H54 (cell line): Measurements from ENCODE around the gene BMP8B.
"Not testable (repeated sequence)": the region's sequence is repeated elsewhere in the genome, so short reads cannot be mapped to it uniquely, and the experiment has no call there.

Experiments used
- DNase-seq: peaks from one replicate; pipeline ENCODE4 v3.0.0; 2011; ENCODE audit warnings: low spot score, mixed read lengths; ENCODE audit not compliant: insufficient read length
- FAIRE-seq: peaks from 3 replicates; lab custom pipeline; 2011; peaks lifted over from hg19 to GRCh38; lab: Jason Lieb, UNC
- POLR2A ChIP-seq: IDR thresholded peaks from 2 replicates; pipeline ENCODE4 v1.6.1; 2011; ENCODE audit warnings: low read depth, mild to moderate bottlenecking, low read length

BMP8B gene

DNA sequence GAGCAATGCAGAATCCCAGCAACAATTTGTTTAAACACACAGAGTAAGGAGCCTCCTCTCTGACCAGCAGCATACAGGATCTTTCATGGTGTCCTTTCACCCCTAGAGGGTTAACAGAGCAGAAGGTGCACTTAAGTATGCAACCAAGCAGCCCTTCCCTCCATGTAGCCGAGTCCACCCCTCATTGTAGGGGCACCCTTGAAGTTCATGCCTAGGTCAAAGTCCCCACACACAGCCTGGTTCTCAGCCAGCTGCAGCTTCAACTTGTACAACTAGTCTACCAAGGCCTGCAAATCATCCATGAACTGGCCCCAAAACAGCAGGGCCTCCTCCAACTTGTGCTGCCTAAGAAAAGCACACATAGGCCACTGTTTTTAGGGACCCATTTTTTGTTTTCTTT is 7.0 kb upstream of the BMP8B start:
- no peak for DNase-seq
- FAIRE-seq = no peak
- TF ChIP-seq POLR2A = no peak

DNA sequence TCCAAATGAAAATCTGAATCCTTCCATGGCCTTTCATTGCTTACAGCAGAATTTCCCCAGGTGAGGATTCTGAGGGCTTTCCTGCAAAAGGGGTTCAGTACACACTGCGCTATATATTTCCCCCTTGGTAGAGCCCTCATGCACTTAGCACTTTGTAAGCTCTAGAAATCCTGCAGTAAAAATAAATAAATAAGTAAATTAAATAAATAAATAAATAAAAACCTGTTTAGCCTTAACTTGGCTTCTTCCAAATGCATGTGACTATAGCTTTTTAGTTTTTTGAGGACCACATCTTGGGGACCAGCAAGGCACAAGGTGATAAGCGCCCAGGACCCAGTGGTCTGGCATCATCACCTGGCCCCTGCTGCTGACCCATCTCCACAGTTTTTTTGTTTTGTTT is 3.2 kb upstream of the BMP8B start:
- FAIRE-seq (no peak), DNase-seq (no peak)
- no peak for TF ChIP-seq POLR2A

DNA sequence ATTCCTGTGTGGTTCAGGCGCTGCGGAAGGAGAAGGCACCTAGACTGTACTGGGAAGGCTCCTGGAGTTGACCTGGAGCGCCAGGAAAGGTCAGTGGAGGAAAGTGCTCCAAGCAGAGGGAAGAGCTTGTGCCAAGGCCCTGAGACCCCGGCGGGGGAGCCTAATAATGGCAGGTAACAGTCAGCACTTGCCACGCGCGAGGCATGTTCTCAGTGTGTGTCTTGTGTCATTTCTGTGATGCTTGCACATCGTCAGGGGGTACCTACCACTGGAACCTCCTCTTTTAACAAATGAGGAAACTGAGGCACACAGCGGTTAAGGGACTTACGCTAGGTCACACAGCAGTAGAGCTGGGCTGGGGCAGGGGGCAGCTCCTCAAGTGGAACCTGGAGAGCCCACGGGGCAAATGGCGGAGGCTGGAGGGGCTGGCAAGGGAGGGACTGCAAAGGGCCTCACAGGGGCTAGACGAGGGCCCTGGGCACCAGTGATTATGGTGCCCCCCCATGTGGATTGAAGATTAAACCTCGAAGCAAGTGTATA is 976 bp upstream of the BMP8B start:
- FAIRE-seq (no peak), DNase-seq (no peak)
- TF ChIP-seq POLR2A = no peak

DNA sequence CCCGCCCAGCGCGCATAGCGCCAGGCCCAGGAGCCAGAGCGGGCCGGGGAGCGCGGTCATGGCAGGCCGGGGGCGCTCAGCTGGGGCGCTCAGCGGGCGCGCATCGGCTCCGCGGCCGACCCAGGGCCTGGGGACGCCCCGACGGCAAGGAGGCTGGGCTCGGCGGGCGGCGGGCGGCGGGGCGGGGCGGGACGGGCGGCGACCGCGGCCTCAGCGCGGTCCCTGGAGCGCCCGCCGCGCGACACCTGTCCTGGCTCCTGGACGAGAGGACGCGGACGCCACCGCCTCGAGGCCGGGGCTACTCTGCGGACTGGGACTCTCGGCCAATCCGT is 273 bp downstream of the BMP8B start:
- no peak for TF ChIP-seq POLR2A
- no peak for DNase-seq
- no peak for FAIRE-seq

DNA sequence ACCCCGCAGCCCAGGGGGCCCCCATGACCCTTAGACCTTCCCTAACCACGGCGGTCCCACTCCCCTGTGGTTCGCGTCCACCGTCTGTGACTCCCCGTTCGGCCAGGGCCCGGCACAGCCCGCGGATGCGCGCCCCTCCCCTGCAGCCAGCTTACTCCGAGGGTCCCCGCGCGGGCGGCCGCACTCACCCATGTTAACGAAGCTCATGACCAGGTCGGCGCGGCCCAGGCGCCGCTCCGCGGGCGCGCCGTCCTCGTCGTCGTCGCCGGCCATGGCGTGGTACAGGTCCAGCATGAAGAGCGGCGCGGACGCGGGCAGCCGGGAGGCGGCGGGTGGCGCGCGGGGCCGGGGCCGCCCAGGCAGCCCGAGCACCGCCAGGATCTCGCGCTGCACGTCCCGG is 701 bp downstream of the BMP8B start:
- not testable (repeated sequence) for FAIRE-seq, DNase-seq

DNA sequence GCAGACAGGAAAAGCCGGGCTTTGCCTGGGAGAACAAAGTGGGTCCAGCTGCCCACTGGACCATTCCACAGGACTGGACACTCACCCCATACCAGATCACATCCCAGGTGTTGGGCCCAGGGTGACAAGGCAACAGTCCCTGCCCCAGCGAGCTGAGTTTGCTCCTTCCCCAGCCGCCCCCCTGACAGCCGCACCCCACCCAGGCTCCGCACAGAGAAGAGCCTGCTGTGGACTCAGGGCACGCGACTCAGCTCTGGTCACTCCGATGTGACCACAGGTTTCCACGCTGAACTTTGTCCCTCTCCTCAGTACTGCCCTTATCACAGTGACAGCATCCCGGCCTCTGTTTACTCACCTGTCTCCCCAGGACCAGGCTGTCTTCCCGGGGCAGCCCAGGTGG is 1.2 kb downstream of the BMP8B start:
- FAIRE-seq (no peak), DNase-seq (no peak)
- no peak for TF ChIP-seq POLR2A

DNA sequence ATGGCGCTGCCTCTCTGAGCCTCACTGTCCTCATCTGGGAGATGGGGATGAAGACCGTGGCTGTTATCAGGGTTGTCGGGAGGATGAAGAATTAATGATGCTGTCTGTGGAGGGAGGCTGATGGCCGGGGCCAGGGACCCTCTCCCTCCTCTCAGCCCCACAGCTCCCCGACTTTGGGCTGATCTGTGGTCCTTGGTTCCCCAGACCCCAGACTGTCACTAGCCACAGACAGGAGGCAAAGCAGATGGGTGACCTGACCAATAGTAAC is 1.6 kb downstream of the BMP8B start:
- not testable (repeated sequence) for FAIRE-seq, DNase-seq

DNA sequence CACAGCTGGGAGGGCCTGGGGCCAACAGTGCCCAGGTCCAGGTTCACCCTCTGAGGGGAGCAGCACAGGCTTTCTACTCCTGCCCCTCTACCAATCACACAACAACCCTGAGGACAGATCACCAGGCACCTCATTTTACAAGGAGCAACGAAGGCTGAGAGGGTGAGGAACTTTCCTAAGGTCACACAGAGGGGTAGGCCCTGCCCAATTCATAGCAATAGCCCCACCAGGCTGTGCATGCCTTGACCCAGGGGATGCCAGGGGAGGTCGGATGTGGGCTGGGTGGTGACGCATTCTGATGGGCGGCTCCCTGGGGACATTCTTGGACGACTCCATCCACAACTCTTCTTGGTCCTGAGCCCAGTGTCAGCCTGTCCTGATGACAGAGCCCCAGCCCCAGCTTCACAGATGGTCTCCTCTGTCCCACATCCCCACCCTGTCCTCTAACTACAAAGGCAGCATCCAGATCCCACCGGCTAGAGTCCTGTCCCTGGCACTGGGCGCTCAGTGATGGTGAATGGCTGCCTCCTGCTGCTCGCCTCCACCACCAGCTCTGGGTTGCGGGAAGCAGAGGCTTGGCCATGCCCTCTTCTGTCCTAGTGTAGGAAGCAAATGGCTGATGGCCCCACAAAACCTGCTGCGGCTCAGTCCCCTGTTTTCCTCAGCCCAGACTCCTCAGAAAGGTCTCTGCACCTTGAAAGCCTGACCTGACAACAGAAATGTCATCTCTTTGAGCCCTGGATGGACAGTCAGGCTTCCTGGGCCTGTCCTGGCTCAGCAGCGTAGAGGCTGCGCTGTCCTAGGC is 2.2 kb downstream of the BMP8B start:
- not testable (repeated sequence) for FAIRE-seq, DNase-seq

DNA sequence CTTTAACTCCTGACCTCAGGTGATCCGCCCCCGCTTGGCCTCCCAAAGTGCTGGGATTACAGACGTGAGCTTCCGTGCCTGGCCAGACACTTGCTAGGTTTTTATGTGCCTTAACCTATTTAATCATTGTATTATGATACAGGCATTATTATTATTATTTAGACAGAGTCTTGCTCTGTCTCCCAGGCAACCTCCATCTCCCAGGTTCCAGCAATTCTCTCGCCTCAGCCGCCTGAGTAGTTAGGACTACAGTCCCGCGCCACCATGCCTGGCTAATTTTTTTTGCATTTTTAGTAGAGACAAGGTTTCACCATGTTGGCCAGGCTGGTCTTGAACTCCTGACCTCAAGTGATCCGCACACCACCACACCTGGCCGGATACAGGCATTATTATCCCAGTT is 6.0 kb downstream of the BMP8B start:
- not testable (repeated sequence) for DNase-seq, FAIRE-seq

DNA sequence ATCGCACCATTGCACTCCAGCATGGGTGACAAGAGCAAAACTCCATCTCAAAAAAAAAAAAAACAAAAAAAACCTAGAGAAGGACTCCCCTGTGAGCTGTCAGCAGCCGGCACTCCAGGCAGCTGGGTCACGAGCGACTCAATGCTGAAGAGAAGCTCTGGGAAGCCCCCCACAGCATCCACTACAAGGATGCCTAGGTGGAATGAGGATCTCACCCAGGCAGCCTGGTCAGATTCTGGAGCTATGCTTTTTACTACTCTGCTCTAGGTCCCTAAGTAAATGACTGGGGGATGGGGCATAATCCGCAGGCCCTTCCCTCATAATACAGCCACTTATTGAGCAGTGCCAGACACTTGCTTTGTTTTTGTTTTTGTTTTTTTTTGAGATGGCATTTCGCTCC is 6.6 kb downstream of the BMP8B start:
- no peak for TF ChIP-seq POLR2A
- FAIRE-seq (no peak), DNase-seq (no peak)

DNA sequence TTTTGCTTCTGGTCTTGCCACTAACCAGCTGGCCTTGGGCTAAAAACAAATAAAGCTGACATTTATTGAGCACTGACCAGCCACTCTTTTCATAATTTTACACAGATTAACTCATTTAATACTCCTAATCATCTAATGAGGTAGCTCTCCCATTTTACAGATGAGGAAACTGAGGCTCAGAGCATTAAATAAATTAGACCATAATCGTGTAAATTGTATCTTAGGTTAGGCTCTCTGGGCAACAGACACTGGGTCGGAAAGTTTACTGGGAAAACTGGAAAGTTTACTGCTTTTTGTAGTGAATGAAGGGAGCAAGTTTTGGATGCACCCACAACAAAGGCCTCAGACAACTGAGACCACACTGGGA is 7.3 kb downstream of the BMP8B start:
- no peak for DNase-seq
- FAIRE-seq = no peak
- TF ChIP-seq POLR2A = no peak

DNA sequence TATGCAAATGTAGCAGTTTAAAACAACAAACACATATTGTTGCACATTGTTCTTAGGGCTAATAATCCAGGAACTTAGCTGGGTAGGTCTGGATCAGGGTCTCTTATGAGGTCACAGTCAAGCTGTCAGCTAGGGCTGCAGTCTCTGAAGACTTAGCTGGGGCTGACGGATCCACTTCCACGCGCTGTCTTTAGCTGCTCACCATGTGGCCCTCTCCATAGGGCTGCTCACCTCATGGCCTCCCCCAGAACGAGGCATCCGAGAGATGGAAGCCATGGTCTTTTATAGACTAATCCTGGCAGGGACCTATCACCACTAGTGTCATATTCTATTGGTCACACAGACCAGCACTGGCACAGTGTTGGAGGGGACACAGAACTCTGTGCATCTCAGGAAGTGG is 8.8 kb downstream of the BMP8B start:
- FAIRE-seq (no peak), DNase-seq (no peak)
- no peak for TF ChIP-seq POLR2A

DNA sequence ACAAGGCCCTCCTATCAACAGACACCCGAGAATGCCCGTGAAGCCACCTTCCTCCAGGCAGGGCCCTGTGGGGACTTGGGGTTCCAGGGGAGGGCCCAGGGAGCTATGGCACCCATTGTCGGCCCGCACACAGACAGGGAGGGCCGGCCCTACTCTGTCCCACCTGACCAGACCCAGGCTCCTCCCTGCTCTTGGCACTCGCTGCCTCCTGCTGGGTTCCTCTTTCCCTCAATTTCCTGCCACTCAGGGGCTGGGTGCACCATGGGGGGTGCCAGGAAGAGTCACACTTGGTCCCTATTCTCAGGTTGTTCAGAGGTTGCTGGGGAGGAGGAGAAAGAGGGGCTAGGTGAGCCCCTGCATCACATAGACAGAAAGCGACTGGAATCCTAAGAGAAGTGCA is 9.5 kb downstream of the BMP8B start:
- DNase-seq = no peak
- no peak for TF ChIP-seq POLR2A
- FAIRE-seq = no peak

DNA sequence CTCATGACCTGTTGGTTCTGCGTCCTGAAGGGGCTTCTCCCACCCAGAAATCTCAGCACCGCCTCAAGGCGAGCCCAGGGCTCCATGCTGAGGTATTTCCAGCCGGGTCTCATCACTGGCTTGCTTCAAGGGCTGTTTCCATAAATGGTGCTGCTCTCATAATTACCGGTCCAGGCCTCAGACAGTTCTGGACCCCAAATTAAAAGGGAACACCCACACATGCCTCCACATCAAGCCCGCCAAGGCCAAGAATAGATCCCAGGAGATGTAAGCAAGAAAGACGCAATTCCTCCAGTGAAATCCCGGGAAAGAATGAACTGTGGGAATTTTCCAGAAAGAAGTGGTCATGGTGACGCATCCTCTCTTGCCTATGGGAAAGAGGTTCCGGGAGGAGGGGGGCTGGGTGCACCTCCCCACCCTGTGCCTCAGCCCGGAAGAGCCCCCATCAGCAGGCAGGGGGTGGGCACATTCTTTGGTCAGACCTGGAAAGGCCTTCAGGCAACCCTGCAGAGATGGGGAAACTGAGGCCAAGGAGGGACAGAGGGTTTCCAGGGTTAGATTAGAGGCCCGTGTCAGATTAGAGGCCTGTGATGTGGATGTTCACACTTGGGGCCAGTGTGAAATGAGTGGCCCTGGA is 10.1 kb downstream of the BMP8B start:
- not testable (repeated sequence) for DNase-seq, FAIRE-seq

DNA sequence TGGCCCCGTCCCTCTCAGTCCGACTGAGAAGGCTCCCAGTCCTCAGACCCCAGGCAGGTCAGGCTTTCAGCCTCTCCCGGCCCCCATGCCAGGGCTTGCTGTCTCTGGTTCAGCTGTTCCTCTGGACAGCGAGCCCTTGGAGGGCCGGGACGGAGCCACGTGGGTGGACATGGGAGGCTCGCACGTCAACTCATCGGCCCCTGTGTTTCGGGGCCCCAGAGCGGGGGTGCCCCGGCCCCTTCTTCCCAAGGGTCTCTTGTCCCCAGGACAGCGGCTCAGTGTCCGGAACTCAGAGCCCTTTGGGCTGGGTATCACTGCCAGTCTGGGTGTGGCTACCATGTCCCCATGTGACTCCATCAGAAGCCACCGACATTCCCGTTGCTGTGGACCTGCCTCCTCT is 10.8 kb downstream of the BMP8B start:
- not testable (repeated sequence) for DNase-seq, FAIRE-seq

DNA sequence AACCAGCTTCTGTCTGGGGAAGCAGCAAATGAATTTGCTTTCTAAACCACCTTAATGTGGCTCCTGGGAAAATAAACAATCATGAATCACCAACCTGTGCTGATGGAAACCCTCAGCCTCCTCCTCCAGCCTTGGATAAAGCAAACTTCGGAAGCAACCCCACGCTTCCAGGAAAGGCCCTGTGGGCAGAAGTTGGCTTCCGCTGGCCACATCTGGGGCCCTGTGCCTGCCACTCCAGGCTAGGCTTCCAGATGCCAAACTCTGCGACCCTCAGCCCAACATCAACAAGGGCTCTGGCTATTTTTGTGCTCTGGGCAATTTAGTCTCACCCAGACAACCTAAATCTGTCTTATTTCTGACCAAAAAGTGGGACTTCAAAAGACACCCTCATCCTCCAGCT is 11.4 kb downstream of the BMP8B start:
- TF ChIP-seq POLR2A = no peak
- DNase-seq = no peak
- FAIRE-seq = no peak
